ENCODE results near the gene ASXL3.

- TF ChIP-seq CTCF (IDR thresholded peaks at IDR 0.05; ENCODE audit: low read depth, low read length, poor library complexity, severe bottlenecking) (no peak), EZH2phosphoT487 (IDR thresholded peaks at IDR 0.05; ENCODE audit: borderline replicate concordance, low read length) (no peak)
These were observed 45.0 kb upstream of the ASXL3 start for GRCh38 chr18:33532978-33533377.

Data from DOHH2 (cell line).